Measurements from ENCODE around the gene NXT1.
"Not testable (repeated sequence)": the region's sequence is repeated elsewhere in the genome, so short reads cannot be mapped to it uniquely, and the experiment has no call there.

Gene NXT1

GRCh38 chr20:23304616-23305015 is 46.0 kb upstream of the NXT1 start:
- Histone ChIP-seq H3K27ac (ENCODE audit: low read depth, low read length) (no peak overlapping the region), H3K79me2 (ENCODE audit: control insufficient read depth, insufficient read depth, low read length) (no peaks in the 10 kb centered on the region), H2AK5ac (ENCODE audit: low read length) (no peak overlapping the region), H3K79me1 (ENCODE audit: low read length) (no peaks in the 10 kb centered on the region), H2BK5ac (ENCODE audit: low read length) (no peak overlapping the region), H3K4ac (ENCODE audit: low read depth, low read length) (no peak overlapping the region), H3K36me3 (ENCODE audit: control insufficient read depth, insufficient read depth, low read length) (no peaks in the 10 kb centered on the region), H3K18ac (ENCODE audit: low read length) (no peak overlapping the region), H2BK120ac (ENCODE audit: low read depth, low read length) (no peak overlapping the region), H3K4me3 (ENCODE audit: low read length) (no peak overlapping the region), H2BK15ac (replicated peaks; ENCODE audit: low read depth) (no peak overlapping the region), H3K23ac (ENCODE audit: low read length) (no peak overlapping the region), H4K5ac (ENCODE audit: low read length) (no peak overlapping the region), H4K8ac (ENCODE audit: low read depth, low read length) (no peak overlapping the region), H3K9ac (ENCODE audit: low read length) (no peak overlapping the region), H3K4me1 (ENCODE audit: control insufficient read depth, low read depth, low read length) (no peaks in the 10 kb centered on the region), H3K27me3 (ENCODE audit: insufficient read depth, low read length, poor library complexity) (no peaks in the 10 kb centered on the region), H3K56ac (ENCODE audit: low read length) (no peak overlapping the region), H3K4me2 (ENCODE audit: low read length) (no peak overlapping the region)
- DNase-seq, result no peak
- no CpG with 5 or more reads among the region's 16 CpGs for WGBS (ENCODE audit: extremely low coverage, insufficient coverage, low lambda C conversion rate)

GRCh38 chr20:23305098-23305497 is 45.5 kb upstream of the NXT1 start:
- Histone ChIP-seq H3K9ac (ENCODE audit: low read length) (no peak overlapping the region), H3K4me3 (ENCODE audit: low read length) (no peak overlapping the region), H3K27ac (ENCODE audit: low read depth, low read length) (no peak overlapping the region), H3K56ac (ENCODE audit: low read length) (no peak overlapping the region), H3K23ac (ENCODE audit: low read length) (no peak overlapping the region), H3K36me3 (ENCODE audit: control insufficient read depth, insufficient read depth, low read length) (no peaks in the 10 kb centered on the region), H2BK120ac (ENCODE audit: low read depth, low read length) (no peak overlapping the region), H3K18ac (ENCODE audit: low read length) (no peak overlapping the region), H3K4ac (ENCODE audit: low read depth, low read length) (no peak overlapping the region), H2BK5ac (ENCODE audit: low read length) (no peak overlapping the region), H3K4me2 (ENCODE audit: low read length) (no peak overlapping the region), H2AK5ac (ENCODE audit: low read length) (no peak overlapping the region), H4K8ac (ENCODE audit: low read depth, low read length) (no peak overlapping the region), H3K79me1 (ENCODE audit: low read length) (no peaks in the 10 kb centered on the region), H2BK15ac (replicated peaks; ENCODE audit: low read depth) (no peak overlapping the region), H3K27me3 (ENCODE audit: insufficient read depth, low read length, poor library complexity) (no peaks in the 10 kb centered on the region), H4K5ac (ENCODE audit: low read length) (no peak overlapping the region), H3K4me1 (ENCODE audit: control insufficient read depth, low read depth, low read length) (no peaks in the 10 kb centered on the region), H3K79me2 (ENCODE audit: control insufficient read depth, insufficient read depth, low read length) (no peaks in the 10 kb centered on the region)
- WGBS (ENCODE audit: extremely low coverage, insufficient coverage, low lambda C conversion rate), result no CpG with 5 or more reads among the region's 3 CpGs
- DNase-seq, result no peak

- H3K79me1 ChIP-seq (ENCODE audit: low read length); H4K5ac ChIP-seq (ENCODE audit: low read length); H2AK5ac ChIP-seq (ENCODE audit: low read length); H3K79me2 ChIP-seq (ENCODE audit: control insufficient read depth, insufficient read depth, low read length); H3K27me3 ChIP-seq (ENCODE audit: insufficient read depth, low read length, poor library complexity); H3K4ac ChIP-seq (ENCODE audit: low read depth, low read length); H4K8ac ChIP-seq (ENCODE audit: low read depth, low read length); DNase-seq; H3K18ac ChIP-seq (ENCODE audit: low read length); H3K4me1 ChIP-seq (ENCODE audit: control insufficient read depth, low read depth, low read length); H3K27ac ChIP-seq (ENCODE audit: low read depth, low read length); H3K4me3 ChIP-seq (ENCODE audit: low read length); H3K4me2 ChIP-seq (ENCODE audit: low read length); H3K36me3 ChIP-seq (ENCODE audit: control insufficient read depth, insufficient read depth, low read length); H2BK15ac ChIP-seq (replicated peaks; ENCODE audit: low read depth); H3K9ac ChIP-seq (ENCODE audit: low read length); H2BK120ac ChIP-seq (ENCODE audit: low read depth, low read length); H3K56ac ChIP-seq (ENCODE audit: low read length); H3K23ac ChIP-seq (ENCODE audit: low read length); H2BK5ac ChIP-seq (ENCODE audit: low read length): not testable (repeated sequence)
- WGBS (ENCODE audit: extremely low coverage, insufficient coverage, low lambda C conversion rate), result no CpG with 5 or more reads among the region's 4 CpGs
Measured at GRCh38 chr20:23307393-23307792, 43.2 kb upstream of the NXT1 start.

GRCh38 chr20:23308024-23308423 is 42.6 kb upstream of the NXT1 start:
- no CpG with 5 or more reads among the region's 3 CpGs for WGBS (ENCODE audit: extremely low coverage, insufficient coverage, low lambda C conversion rate)
- H3K36me3 ChIP-seq (ENCODE audit: control insufficient read depth, insufficient read depth, low read length), result no peaks in the 10 kb centered on the region

GRCh38 chr20:23308908-23309307 is 41.7 kb upstream of the NXT1 start:
- no peaks in the 10 kb centered on the region for H3K4me1 ChIP-seq (ENCODE audit: control insufficient read depth, low read depth, low read length)
- H4K8ac ChIP-seq (ENCODE audit: low read depth, low read length), result no peak overlapping the region
- H3K79me2 ChIP-seq (ENCODE audit: control insufficient read depth, insufficient read depth, low read length), result no peaks in the 10 kb centered on the region
- no peak overlapping the region for H2BK5ac ChIP-seq (ENCODE audit: low read length)
- H3K23ac ChIP-seq (ENCODE audit: low read length), result no peak overlapping the region
- H3K36me3 ChIP-seq (ENCODE audit: control insufficient read depth, insufficient read depth, low read length), result no peaks in the 10 kb centered on the region
- H3K27ac ChIP-seq (ENCODE audit: low read depth, low read length), result no peak overlapping the region
- no peak overlapping the region for H3K9ac ChIP-seq (ENCODE audit: low read length)
- no peaks in the 10 kb centered on the region for H3K79me1 ChIP-seq (ENCODE audit: low read length)
- no peak overlapping the region for H4K5ac ChIP-seq (ENCODE audit: low read length)
- no peaks in the 10 kb centered on the region for H3K27me3 ChIP-seq (ENCODE audit: insufficient read depth, low read length, poor library complexity)
- DNase-seq, result no peak
- H2AK5ac ChIP-seq (ENCODE audit: low read length), result no peak overlapping the region
- no peak overlapping the region for H3K4me2 ChIP-seq (ENCODE audit: low read length)
- H3K4me3 ChIP-seq (ENCODE audit: low read length), result no peak overlapping the region
- H2BK120ac ChIP-seq (ENCODE audit: low read depth, low read length), result no peak overlapping the region
- H3K4ac ChIP-seq (ENCODE audit: low read depth, low read length), result no peak overlapping the region
- no peak overlapping the region for H2BK15ac ChIP-seq (replicated peaks; ENCODE audit: low read depth)
- WGBS (ENCODE audit: extremely low coverage, insufficient coverage, low lambda C conversion rate), result no CpG with 5 or more reads among the region's 4 CpGs
- no peak overlapping the region for H3K56ac ChIP-seq (ENCODE audit: low read length)
- H3K18ac ChIP-seq (ENCODE audit: low read length), result no peak overlapping the region

More at GRCh38 chr20:23308024-23308423, 42.6 kb upstream of the NXT1 start:
- H3K4ac ChIP-seq (ENCODE audit: low read depth, low read length), result no peak overlapping the region
- H2BK5ac ChIP-seq (ENCODE audit: low read length), result no peak overlapping the region
- no peak overlapping the region for H3K23ac ChIP-seq (ENCODE audit: low read length)
- no peaks in the 10 kb centered on the region for H3K79me2 ChIP-seq (ENCODE audit: control insufficient read depth, insufficient read depth, low read length)
- H2BK120ac ChIP-seq (ENCODE audit: low read depth, low read length), result no peak overlapping the region
- H2BK15ac ChIP-seq (replicated peaks; ENCODE audit: low read depth), result no peak overlapping the region
- no peak overlapping the region for H3K56ac ChIP-seq (ENCODE audit: low read length)
- H3K4me3 ChIP-seq (ENCODE audit: low read length), result no peak overlapping the region
- no peak overlapping the region for H3K9ac ChIP-seq (ENCODE audit: low read length)
- no peak for DNase-seq
- H4K5ac ChIP-seq (ENCODE audit: low read length), result no peak overlapping the region
- H3K79me1 ChIP-seq (ENCODE audit: low read length), result no peaks in the 10 kb centered on the region
- no peak overlapping the region for H3K18ac ChIP-seq (ENCODE audit: low read length)
- H3K27me3 ChIP-seq (ENCODE audit: insufficient read depth, low read length, poor library complexity), result no peaks in the 10 kb centered on the region
- no peak overlapping the region for H3K4me2 ChIP-seq (ENCODE audit: low read length)
- no peak overlapping the region for H4K8ac ChIP-seq (ENCODE audit: low read depth, low read length)
- H3K4me1 ChIP-seq (ENCODE audit: control insufficient read depth, low read depth, low read length), result no peaks in the 10 kb centered on the region
- no peak overlapping the region for H3K27ac ChIP-seq (ENCODE audit: low read depth, low read length)
- H2AK5ac ChIP-seq (ENCODE audit: low read length), result no peak overlapping the region

GRCh38 chr20:23309781-23310180 is 40.8 kb upstream of the NXT1 start:
- no CpG with 5 or more reads among the region's 10 CpGs for WGBS (ENCODE audit: extremely low coverage, insufficient coverage, low lambda C conversion rate)
- Histone ChIP-seq H2AK5ac (ENCODE audit: low read length) (no peak overlapping the region), H3K56ac (ENCODE audit: low read length) (no peak overlapping the region), H3K4me2 (ENCODE audit: low read length) (no peak overlapping the region), H3K4me3 (ENCODE audit: low read length) (no peak overlapping the region), H3K18ac (ENCODE audit: low read length) (no peak overlapping the region), H4K5ac (ENCODE audit: low read length) (no peak overlapping the region), H3K23ac (ENCODE audit: low read length) (no peak overlapping the region), H3K27me3 (ENCODE audit: insufficient read depth, low read length, poor library complexity) (no peaks in the 10 kb centered on the region), H3K4ac (ENCODE audit: low read depth, low read length) (no peak overlapping the region), H3K79me1 (ENCODE audit: low read length) (no peaks in the 10 kb centered on the region), H2BK15ac (replicated peaks; ENCODE audit: low read depth) (no peak overlapping the region), H2BK5ac (ENCODE audit: low read length) (no peak overlapping the region), H3K9ac (ENCODE audit: low read length) (no peak overlapping the region), H3K27ac (ENCODE audit: low read depth, low read length) (no peak overlapping the region), H4K8ac (ENCODE audit: low read depth, low read length) (no peak overlapping the region), H2BK120ac (ENCODE audit: low read depth, low read length) (no peak overlapping the region), H3K4me1 (ENCODE audit: control insufficient read depth, low read depth, low read length) (no peaks in the 10 kb centered on the region), H3K36me3 (ENCODE audit: control insufficient read depth, insufficient read depth, low read length) (no peaks in the 10 kb centered on the region), H3K79me2 (ENCODE audit: control insufficient read depth, insufficient read depth, low read length) (no peaks in the 10 kb centered on the region)
- no peak for DNase-seq

All from mesendoderm (in vitro differentiated cells).